BJ (cell line): ENCODE measurements around the gene SOX9. TPM values are rescaled to one million over a fixed set of nuclear protein-coding genes. Genes with fewer than 3 reads are reported as not detected.

Experiments
- CTCF ChIA-PET: fragments of 350-600 bp; formaldehyde crosslinking; extraction: SDS; loops from one replicate; lab custom pipeline; 2021; ENCODE audit warnings: antibody characterized with exemption, inconsistent platforms; lab: Yijun Ruan, JAX
- POLR2A ChIA-PET: fragments of 300-600 bp; sonication (Branson Sonifier 250); formaldehyde crosslinking; extraction: SDS; loops from one replicate; lab custom pipeline; 2021; ENCODE audit warnings: antibody characterized with exemption; lab: Charles Lee
- DNase-seq: peaks from one replicate; pipeline ENCODE4 v3.0.0-alpha.2; 2011; ENCODE audit warnings: low read depth
- H3K27me3 ChIP-seq: 2 replicates; pipeline ENCODE4 v1.6.0; 2011; ENCODE audit warnings: low read length; ENCODE audit not compliant: control insufficient read depth, insufficient read depth
- H3K36me3 ChIP-seq: 2 replicates; pipeline ENCODE4 v1.5.1; 2011; ENCODE audit warnings: low read length; ENCODE audit not compliant: control insufficient read depth, insufficient read depth
- H3K4me3 ChIP-seq: 2 replicates; pipeline ENCODE4 v1.5.1; 2011; ENCODE audit warnings: low read depth, mild to moderate bottlenecking, control low read depth, low read length
- polyA plus RNA-seq: library from polyadenylated mRNA; depleted of rRNA; stranded (reverse); fragments of >200 nt; gene quantifications from 2 replicates; pipeline ENCODE4 v1.2.3, GENCODE V29; 2011
- TF ChIP-seq, protein P1 (sequence below): IDR thresholded peaks from 2 replicates; pipeline ENCODE4 v1.5.1; 2011; ENCODE audit warnings: low read depth, mild to moderate bottlenecking, control low read depth, inconsistent platforms, low read length, moderate library complexity; ENCODE audit not compliant: insufficient read depth

Gene SOX9
- polyA plus RNA-seq, 1 experiment: 0.54 TPM

DNA sequence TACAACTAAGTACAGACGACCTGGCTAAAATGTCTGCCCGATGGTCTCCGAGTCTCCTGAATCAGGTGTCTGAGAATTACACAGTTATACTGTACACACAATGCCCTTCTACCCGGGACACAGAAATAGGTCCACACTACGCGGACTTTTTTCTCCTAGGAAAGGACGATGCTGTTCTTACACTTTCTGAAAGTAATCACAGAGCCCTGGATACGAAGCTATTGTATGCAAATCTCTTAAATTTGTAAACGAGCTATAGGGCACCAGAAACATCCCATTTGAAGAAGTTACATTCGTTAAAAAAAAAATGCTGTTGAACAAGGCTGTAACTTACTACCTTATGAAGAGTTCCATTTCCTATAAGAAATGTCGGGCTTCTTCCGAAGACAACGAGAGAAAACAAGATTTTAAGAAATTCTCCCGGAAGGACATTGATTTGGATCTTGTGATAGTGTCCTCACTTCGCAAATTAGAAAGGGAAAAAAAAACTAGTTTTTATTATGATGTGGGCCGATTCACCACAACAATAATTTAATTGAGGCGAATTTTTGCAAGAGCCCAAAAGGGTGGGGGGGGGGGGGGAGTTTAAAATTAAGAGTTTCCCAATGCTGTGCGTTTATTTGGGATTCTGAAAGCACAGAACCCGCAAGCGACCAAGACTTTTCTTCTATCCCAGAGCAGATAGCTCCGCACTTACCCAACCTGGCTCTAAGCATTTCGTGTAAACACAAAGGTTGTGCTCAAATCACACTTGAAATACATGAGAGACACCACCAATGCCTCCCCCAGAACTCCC is 1.5 kb upstream of the SOX9 start:
- POLR2A ChIA-PET: no interaction called here

DNA sequence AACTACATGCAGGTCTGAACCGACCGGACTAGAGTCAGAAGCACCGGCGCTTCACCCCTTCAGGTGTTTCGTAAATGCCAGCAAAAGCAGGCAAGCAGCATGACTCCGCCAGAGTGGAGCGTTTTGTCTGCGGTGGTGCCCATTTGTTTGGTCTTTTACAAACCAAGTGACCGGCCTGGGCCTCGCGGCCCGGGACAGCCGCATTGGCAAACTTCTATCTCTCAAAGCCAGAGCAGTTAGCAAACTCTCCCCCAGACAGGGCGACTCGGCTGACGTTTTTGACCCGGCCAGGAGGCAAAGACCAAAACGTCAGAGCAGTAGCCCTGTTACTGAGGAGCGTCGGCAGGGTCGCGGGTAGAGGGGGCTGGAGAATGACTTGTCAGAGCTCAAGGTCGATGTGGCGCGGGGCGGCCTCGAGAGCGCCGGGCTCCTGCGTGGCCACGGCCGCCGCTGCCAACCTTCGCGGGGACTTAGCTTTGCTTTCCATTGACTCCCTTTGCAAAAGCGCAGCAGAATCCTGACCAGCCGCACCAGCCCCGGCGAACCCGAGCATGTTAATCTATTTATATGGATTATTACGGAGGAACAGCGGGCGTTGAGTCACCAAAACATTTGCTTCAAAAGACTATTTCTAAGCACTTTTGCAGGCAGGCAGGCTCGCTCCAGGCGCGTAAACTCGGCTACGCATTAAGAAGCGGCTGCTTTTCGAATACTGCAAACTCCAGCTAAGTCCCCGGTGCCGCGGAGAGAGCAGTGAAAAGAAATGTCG is 763 bp upstream of the SOX9 start:
- Histone ChIP-seq H3K4me3 (peak overlapping the region; percentile 71), H3K36me3 (no peaks in the 10 kb centered on the region; the same call in 1 of the 2 replicates), H3K27me3 (peaks cover 32% of the 10 kb centered on the region)
- TF ChIP-seq, protein P1, sequence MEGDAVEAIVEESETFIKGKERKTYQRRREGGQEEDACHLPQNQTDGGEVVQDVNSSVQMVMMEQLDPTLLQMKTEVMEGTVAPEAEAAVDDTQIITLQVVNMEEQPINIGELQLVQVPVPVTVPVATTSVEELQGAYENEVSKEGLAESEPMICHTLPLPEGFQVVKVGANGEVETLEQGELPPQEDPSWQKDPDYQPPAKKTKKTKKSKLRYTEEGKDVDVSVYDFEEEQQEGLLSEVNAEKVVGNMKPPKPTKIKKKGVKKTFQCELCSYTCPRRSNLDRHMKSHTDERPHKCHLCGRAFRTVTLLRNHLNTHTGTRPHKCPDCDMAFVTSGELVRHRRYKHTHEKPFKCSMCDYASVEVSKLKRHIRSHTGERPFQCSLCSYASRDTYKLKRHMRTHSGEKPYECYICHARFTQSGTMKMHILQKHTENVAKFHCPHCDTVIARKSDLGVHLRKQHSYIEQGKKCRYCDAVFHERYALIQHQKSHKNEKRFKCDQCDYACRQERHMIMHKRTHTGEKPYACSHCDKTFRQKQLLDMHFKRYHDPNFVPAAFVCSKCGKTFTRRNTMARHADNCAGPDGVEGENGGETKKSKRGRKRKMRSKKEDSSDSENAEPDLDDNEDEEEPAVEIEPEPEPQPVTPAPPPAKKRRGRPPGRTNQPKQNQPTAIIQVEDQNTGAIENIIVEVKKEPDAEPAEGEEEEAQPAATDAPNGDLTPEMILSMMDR: no peak
- CTCF ChIA-PET: interaction anchor here (0.6 to 5.0 kb wide), 10 partner anchors 12 to 1036 kb away, joined by 3 to 20 read pairs (median 3); no protein-coding TSS in a partner anchor
- DNase-seq: no peak
- POLR2A ChIA-PET: no interaction called here

More for the DNA sequence above, 1.5 kb upstream of the SOX9 start:
- CTCF ChIA-PET: interaction anchor here (0.7 to 5.0 kb wide), 11 partner anchors 9 to 1352 kb away, joined by 3 to 20 read pairs (median 3); no protein-coding TSS in a partner anchor
- no peak for DNase-seq
- Histone ChIP-seq H3K27me3 (peaks cover 32% of the 10 kb centered on the region), H3K4me3 (no peak overlapping the region), H3K36me3 (no peaks in the 10 kb centered on the region; the same call in 1 of the 2 replicates)
- TF ChIP-seq, protein P1: no peak

- DNase-seq: no peak
- H3K4me3 ChIP-seq: peak overlapping the region; percentile 71
- TF ChIP-seq, protein P1: no peak
- CTCF ChIA-PET: interaction anchor here (0.6 to 2.9 kb wide), 9 partner anchors 127 to 883 kb away, joined by 3 to 11 read pairs (median 3); no protein-coding TSS in a partner anchor
- no peaks in the 10 kb centered on the region; the same call in 1 of the 2 replicates for H3K36me3 ChIP-seq
- POLR2A ChIA-PET: interaction anchor here (0.6 kb wide), 1 partner anchor 1392 kb away, joined by 3 read pairs; no protein-coding TSS in a partner anchor
- H3K27me3 ChIP-seq: peaks cover 27% of the 10 kb centered on the region
These were observed 567 bp downstream of the SOX9 start for GRCh38 chr17:72121164-72122009.

DNA sequence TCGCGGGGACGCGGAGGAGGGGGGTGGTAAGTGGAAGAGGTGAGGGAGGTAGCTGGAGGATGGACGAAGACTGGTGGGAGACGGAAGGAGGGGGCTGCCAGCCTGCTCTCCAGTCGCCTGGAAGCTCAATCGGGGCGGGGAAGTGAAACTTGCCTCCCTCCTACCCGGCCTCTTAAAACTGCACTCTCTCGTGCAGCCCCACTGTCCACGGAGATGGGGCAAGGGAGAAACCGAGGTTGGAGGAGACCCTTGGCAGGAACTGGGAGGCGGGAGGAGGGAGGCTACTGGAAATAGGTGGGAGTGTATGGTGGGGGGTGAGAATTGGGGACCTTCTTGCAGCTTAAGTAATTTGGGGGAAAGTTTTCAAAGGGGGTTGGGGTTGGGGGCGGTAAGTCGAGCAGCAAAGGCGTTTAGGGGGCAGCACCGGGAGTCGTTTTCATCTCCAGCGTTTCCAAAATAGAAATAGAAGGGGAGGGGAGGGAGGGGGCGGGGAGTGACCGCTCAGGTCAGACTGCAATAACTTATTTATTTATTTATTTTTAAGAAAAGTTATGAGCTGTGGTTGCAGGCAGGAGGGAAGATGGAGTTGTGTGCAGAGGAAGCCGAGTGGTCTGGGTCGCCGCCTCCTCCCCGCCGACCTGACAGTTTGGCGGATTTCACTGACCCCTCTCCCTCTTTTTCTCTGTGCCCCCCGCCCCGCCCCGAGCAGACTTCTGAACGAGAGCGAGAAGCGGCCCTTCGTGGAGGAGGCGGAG is 1.4 kb downstream of the SOX9 start:
- no peaks in the 10 kb centered on the region; the same call in 1 of the 2 replicates for H3K36me3 ChIP-seq
- ChIA-PET CTCF (interaction anchor here (0.6 to 2.9 kb wide), 5 partner anchors 298 to 586 kb away, joined by 3 to 11 read pairs (median 4); no protein-coding TSS in a partner anchor), POLR2A (interaction anchor here (0.6 kb wide), 1 partner anchor 1393 kb away, joined by 3 read pairs; no protein-coding TSS in a partner anchor)
- no peak for DNase-seq
- peak overlapping the region; percentile 71 for H3K4me3 ChIP-seq
- TF ChIP-seq, protein P1: no peak
- H3K27me3 ChIP-seq: peaks cover 19% of the 10 kb centered on the region
